ENCODE results near the gene JMJD1C.
"Not testable (repeated sequence)": the region's sequence is repeated elsewhere in the genome, so short reads cannot be mapped to it uniquely, and the experiment has no call there.

Gene JMJD1C

GRCh38 chr10:63498665-63499064 lies 32.9 kb upstream of the JMJD1C start:
- Histone ChIP-seq H3K27ac (ENCODE audit: low read depth, low read length) (no peak overlapping the region), H3K36me3 (ENCODE audit: control insufficient read depth, insufficient read depth, low read length) (peaks cover 3% of the 10 kb centered on the region; the same call in 1 of the 2 replicates), H3K9me3 (ENCODE audit: control insufficient read depth, insufficient read depth, low read depth, low read length) (0 out of 2 replicates have a peak, but pooled peaks cover 3% of the 10 kb centered on the region), H3K9ac (ENCODE audit: low read length) (no peak overlapping the region), H3K27me3 (ENCODE audit: control insufficient read depth, insufficient read depth, low read length) (no peaks in the 10 kb centered on the region), H3K4me1 (ENCODE audit: control insufficient read depth, insufficient read depth, low read length) (peaks cover 5% of the 10 kb centered on the region), H3K4me3 (ENCODE audit: low read depth, low read length) (no peak overlapping the region)

GRCh38 chr10:63497321-63497720 lies 31.5 kb upstream of the JMJD1C start:
- no peak overlapping the region for H3K9ac ChIP-seq (ENCODE audit: low read length)
- H3K27me3 ChIP-seq (ENCODE audit: control insufficient read depth, insufficient read depth, low read length), result no peaks in the 10 kb centered on the region
- H3K4me3 ChIP-seq (ENCODE audit: low read depth, low read length), result no peak overlapping the region
- peaks cover 5% of the 10 kb centered on the region; the same call in 1 of the 2 replicates for H3K4me1 ChIP-seq (ENCODE audit: control insufficient read depth, insufficient read depth, low read length)
- no peak overlapping the region for H3K27ac ChIP-seq (ENCODE audit: low read depth, low read length)
- 0 out of 2 replicates have a peak, but pooled peaks cover 3% of the 10 kb centered on the region for H3K9me3 ChIP-seq (ENCODE audit: control insufficient read depth, insufficient read depth, low read depth, low read length)
- H3K36me3 ChIP-seq (ENCODE audit: control insufficient read depth, insufficient read depth, low read length), result peaks cover 3% of the 10 kb centered on the region; the same call in 1 of the 2 replicates

- peaks cover 5% of the 10 kb centered on the region; the same call in 1 of the 2 replicates for H3K4me1 ChIP-seq (ENCODE audit: control insufficient read depth, insufficient read depth, low read length)
- H3K4me3 ChIP-seq (ENCODE audit: low read depth, low read length), result no peak overlapping the region
- peaks cover 3% of the 10 kb centered on the region; the same call in 1 of the 2 replicates for H3K36me3 ChIP-seq (ENCODE audit: control insufficient read depth, insufficient read depth, low read length)
- no peak overlapping the region for H3K27ac ChIP-seq (ENCODE audit: low read depth, low read length)
- 0 out of 2 replicates have a peak, but pooled peaks cover 3% of the 10 kb centered on the region for H3K9me3 ChIP-seq (ENCODE audit: control insufficient read depth, insufficient read depth, low read depth, low read length)
- no peaks in the 10 kb centered on the region for H3K27me3 ChIP-seq (ENCODE audit: control insufficient read depth, insufficient read depth, low read length)
- no peak overlapping the region for H3K9ac ChIP-seq (ENCODE audit: low read length)
Observed at GRCh38 chr10:63496561-63496960, 30.8 kb upstream of the JMJD1C start.

- Histone ChIP-seq H3K4me1 (ENCODE audit: control insufficient read depth, insufficient read depth, low read length) (peaks cover 5% of the 10 kb centered on the region; the same call in 1 of the 2 replicates), H3K4me3 (ENCODE audit: low read depth, low read length) (no peak overlapping the region), H3K36me3 (ENCODE audit: control insufficient read depth, insufficient read depth, low read length) (peaks cover 8% of the 10 kb centered on the region), H3K9ac (ENCODE audit: low read length) (no peak overlapping the region), H3K27me3 (ENCODE audit: control insufficient read depth, insufficient read depth, low read length) (no peaks in the 10 kb centered on the region), H3K27ac (ENCODE audit: low read depth, low read length) (no peak overlapping the region), H3K9me3 (ENCODE audit: control insufficient read depth, insufficient read depth, low read depth, low read length) (peaks cover 12% of the 10 kb centered on the region)
Observed at GRCh38 chr10:63494951-63495350, 29.2 kb upstream of the JMJD1C start.

- Histone ChIP-seq H3K27me3 (ENCODE audit: control insufficient read depth, insufficient read depth, low read length) (no peaks in the 10 kb centered on the region), H3K36me3 (ENCODE audit: control insufficient read depth, insufficient read depth, low read length) (peaks cover 10% of the 10 kb centered on the region), H3K27ac (ENCODE audit: low read depth, low read length) (no peak overlapping the region), H3K4me3 (ENCODE audit: low read depth, low read length) (no peak overlapping the region), H3K9ac (ENCODE audit: low read length) (no peak overlapping the region), H3K9me3 (ENCODE audit: control insufficient read depth, insufficient read depth, low read depth, low read length) (peaks cover 16% of the 10 kb centered on the region), H3K4me1 (ENCODE audit: control insufficient read depth, insufficient read depth, low read length) (peaks cover 5% of the 10 kb centered on the region; the same call in 1 of the 2 replicates)
Observed at GRCh38 chr10:63493004-63493403, 27.2 kb upstream of the JMJD1C start.

- not testable (repeated sequence) for H3K4me1 ChIP-seq (ENCODE audit: control insufficient read depth, insufficient read depth, low read length); H3K9ac ChIP-seq (ENCODE audit: low read length); H3K27me3 ChIP-seq (ENCODE audit: control insufficient read depth, insufficient read depth, low read length); H3K4me3 ChIP-seq (ENCODE audit: low read depth, low read length); H3K27ac ChIP-seq (ENCODE audit: low read depth, low read length)
- Histone ChIP-seq H3K36me3 (ENCODE audit: control insufficient read depth, insufficient read depth, low read length) (peaks cover 10% of the 10 kb centered on the region), H3K9me3 (ENCODE audit: control insufficient read depth, insufficient read depth, low read depth, low read length) (peaks cover 16% of the 10 kb centered on the region)
Observed at GRCh38 chr10:63492317-63492690, 26.5 kb upstream of the JMJD1C start.

- peaks cover 5% of the 10 kb centered on the region; the same call in 1 of the 2 replicates for H3K4me1 ChIP-seq (ENCODE audit: control insufficient read depth, insufficient read depth, low read length)
- H3K9me3 ChIP-seq (ENCODE audit: control insufficient read depth, insufficient read depth, low read depth, low read length), result peaks cover 16% of the 10 kb centered on the region
- H3K9ac ChIP-seq (ENCODE audit: low read length), result no peak overlapping the region
- no peaks in the 10 kb centered on the region for H3K27me3 ChIP-seq (ENCODE audit: control insufficient read depth, insufficient read depth, low read length)
- peaks cover 10% of the 10 kb centered on the region for H3K36me3 ChIP-seq (ENCODE audit: control insufficient read depth, insufficient read depth, low read length)
- no peak overlapping the region for H3K4me3 ChIP-seq (ENCODE audit: low read depth, low read length)
- H3K27ac ChIP-seq (ENCODE audit: low read depth, low read length), result 0 out of 2 replicates have a peak overlapping the region, but pooled peaks have one; percentile 26
Observed at GRCh38 chr10:63491588-63492316, 26.0 kb upstream of the JMJD1C start.

GRCh38 chr10:63489838-63490237 lies 24.1 kb upstream of the JMJD1C start:
- no peaks in the 10 kb centered on the region for H3K27me3 ChIP-seq (ENCODE audit: control insufficient read depth, insufficient read depth, low read length)
- no peak overlapping the region for H3K27ac ChIP-seq (ENCODE audit: low read depth, low read length)
- H3K9me3 ChIP-seq (ENCODE audit: control insufficient read depth, insufficient read depth, low read depth, low read length), result peaks cover 13% of the 10 kb centered on the region
- H3K36me3 ChIP-seq (ENCODE audit: control insufficient read depth, insufficient read depth, low read length), result peaks cover 10% of the 10 kb centered on the region
- peaks cover 22% of the 10 kb centered on the region for H3K4me1 ChIP-seq (ENCODE audit: control insufficient read depth, insufficient read depth, low read length)
- no peak overlapping the region for H3K4me3 ChIP-seq (ENCODE audit: low read depth, low read length)
- no peak overlapping the region for H3K9ac ChIP-seq (ENCODE audit: low read length)

- no peak overlapping the region for H3K4me3 ChIP-seq (ENCODE audit: low read depth, low read length)
- H3K9ac ChIP-seq (ENCODE audit: low read length), result no peak overlapping the region
- no peaks in the 10 kb centered on the region for H3K27me3 ChIP-seq (ENCODE audit: control insufficient read depth, insufficient read depth, low read length)
- peaks cover 13% of the 10 kb centered on the region for H3K9me3 ChIP-seq (ENCODE audit: control insufficient read depth, insufficient read depth, low read depth, low read length)
- H3K4me1 ChIP-seq (ENCODE audit: control insufficient read depth, insufficient read depth, low read length), result peaks cover 19% of the 10 kb centered on the region
- H3K27ac ChIP-seq (ENCODE audit: low read depth, low read length), result no peak overlapping the region
- H3K36me3 ChIP-seq (ENCODE audit: control insufficient read depth, insufficient read depth, low read length), result peaks cover 7% of the 10 kb centered on the region
Observed at GRCh38 chr10:63487990-63488389, 22.2 kb upstream of the JMJD1C start.

- no peaks in the 10 kb centered on the region for H3K27me3 ChIP-seq (ENCODE audit: control insufficient read depth, insufficient read depth, low read length)
- H3K36me3 ChIP-seq (ENCODE audit: control insufficient read depth, insufficient read depth, low read length), result no peaks in the 10 kb centered on the region
- peaks cover 22% of the 10 kb centered on the region for H3K4me1 ChIP-seq (ENCODE audit: control insufficient read depth, insufficient read depth, low read length)
- H3K27ac ChIP-seq (ENCODE audit: low read depth, low read length), result no peak overlapping the region
- H3K9me3 ChIP-seq (ENCODE audit: control insufficient read depth, insufficient read depth, low read depth, low read length), result no peaks in the 10 kb centered on the region
- no peak overlapping the region for H3K9ac ChIP-seq (ENCODE audit: low read length)
- H3K4me3 ChIP-seq (ENCODE audit: low read depth, low read length), result no peak overlapping the region
Observed at GRCh38 chr10:63483983-63484382, 18.2 kb upstream of the JMJD1C start.

- Histone ChIP-seq H3K4me1 (ENCODE audit: control insufficient read depth, insufficient read depth, low read length) (peaks cover 33% of the 10 kb centered on the region), H3K4me3 (ENCODE audit: low read depth, low read length) (no peak overlapping the region), H3K27ac (ENCODE audit: low read depth, low read length) (no peak overlapping the region)
Observed at GRCh38 chr10:63481815-63482421, 16.1 kb upstream of the JMJD1C start.

More at GRCh38 chr10:63481815-63482421, 16.1 kb upstream of the JMJD1C start:
- H3K36me3 ChIP-seq (ENCODE audit: control insufficient read depth, insufficient read depth, low read length), result no peaks in the 10 kb centered on the region
- H3K9ac ChIP-seq (ENCODE audit: low read length), result no peak overlapping the region
- no peaks in the 10 kb centered on the region for H3K9me3 ChIP-seq (ENCODE audit: control insufficient read depth, insufficient read depth, low read depth, low read length)
- no peaks in the 10 kb centered on the region for H3K27me3 ChIP-seq (ENCODE audit: control insufficient read depth, insufficient read depth, low read length)
